Neural crest cell (in vitro differentiated cells): ENCODE results near the gene TLCD3B. TPM values are rescaled to one million over a fixed set of nuclear protein-coding genes. Genes with fewer than 3 reads are reported as not detected.

Experiments used
- DNase-seq: peaks from one replicate; pipeline ENCODE4 v3.0.0; 2021; ENCODE audit warnings: low read depth, mixed read lengths, low spot score
- H3K27ac Mint-ChIP-seq: one replicate; pipeline ENCODE4 v1.8.0; 2021; ENCODE audit warnings: mild to moderate bottlenecking, mixed read lengths; ENCODE audit not compliant: unreplicated experiment
- H3K27me3 Mint-ChIP-seq: 2 replicates; pipeline ENCODE4 v1.8.0; 2021; ENCODE audit warnings: low read depth, mild to moderate bottlenecking, mixed read lengths
- H3K36me3 Mint-ChIP-seq: 2 replicates; pipeline ENCODE4 v1.8.0; 2021; ENCODE audit warnings: low read depth, mild to moderate bottlenecking, mixed read lengths
- H3K4me1 Mint-ChIP-seq: 2 replicates; pipeline ENCODE4 v1.8.0; 2021; ENCODE audit warnings: mixed read lengths
- H3K4me3 Mint-ChIP-seq: one replicate; pipeline ENCODE4 v1.8.0; 2021; ENCODE audit warnings: mild to moderate bottlenecking, mixed read lengths
- H3K9me3 Mint-ChIP-seq: 2 replicates; pipeline ENCODE4 v1.8.0; 2021; ENCODE audit warnings: mixed read lengths
- total RNA-seq: library from RNA; stranded (reverse); gene quantifications from 2 replicates; pipeline ENCODE4 v1.2.1, GENCODE V29; 2021
- TF ChIP-seq, protein P1 (sequence below): fragments of 200-600 bp; sonication (generic); conservative IDR thresholded peaks from 2 replicates; pipeline ENCODE4 v1.5.0; 2021; ENCODE audit warnings: antibody characterized with exemption, mild to moderate bottlenecking

Gene TLCD3B
- total RNA-seq, 1 donor from 2014 or later: 14.2 TPM

DNA sequence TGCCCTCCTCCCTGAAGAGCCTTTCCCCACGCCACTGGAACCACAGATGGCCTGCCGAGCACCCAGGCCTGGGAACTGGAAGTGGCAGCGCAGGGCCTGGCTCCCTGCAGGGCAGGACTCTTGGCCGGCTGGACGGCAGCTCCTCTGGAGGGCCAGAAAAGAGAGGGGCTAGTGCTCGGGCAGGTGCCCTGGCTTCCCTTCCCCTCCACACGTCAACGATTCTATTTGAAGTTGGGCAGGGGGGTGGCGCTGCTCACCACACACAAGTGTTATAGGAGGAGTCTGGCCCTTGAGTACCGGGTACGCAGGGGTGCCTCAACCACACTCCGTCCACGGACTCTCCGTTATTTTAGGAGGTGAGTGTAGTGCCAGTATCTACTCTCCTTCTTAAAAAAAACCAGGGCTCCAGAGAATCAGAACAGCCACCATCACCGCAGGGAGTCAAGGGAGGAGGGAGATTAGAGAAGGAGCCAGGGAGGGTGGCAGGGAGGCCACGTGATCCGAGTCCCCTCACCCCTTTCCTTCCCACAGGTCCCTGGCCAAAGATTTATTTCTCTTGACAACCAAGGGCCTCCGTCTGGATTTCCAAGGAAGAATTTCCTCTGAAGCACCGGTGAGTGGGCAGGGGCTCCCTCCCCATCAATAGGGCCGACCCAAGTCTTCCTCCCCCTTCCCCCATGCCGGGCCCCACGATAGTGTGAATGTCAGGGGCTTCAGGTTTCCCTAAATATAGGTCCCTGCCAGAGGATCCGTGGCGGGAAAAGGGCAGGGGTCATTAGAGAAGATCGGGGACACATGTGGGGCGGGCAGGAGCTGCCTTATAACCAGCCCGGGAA is 33.0 kb upstream of the TLCD3B start:
- H3K4me3 Mint-ChIP-seq: peak overlapping the region; percentile 98

DNA sequence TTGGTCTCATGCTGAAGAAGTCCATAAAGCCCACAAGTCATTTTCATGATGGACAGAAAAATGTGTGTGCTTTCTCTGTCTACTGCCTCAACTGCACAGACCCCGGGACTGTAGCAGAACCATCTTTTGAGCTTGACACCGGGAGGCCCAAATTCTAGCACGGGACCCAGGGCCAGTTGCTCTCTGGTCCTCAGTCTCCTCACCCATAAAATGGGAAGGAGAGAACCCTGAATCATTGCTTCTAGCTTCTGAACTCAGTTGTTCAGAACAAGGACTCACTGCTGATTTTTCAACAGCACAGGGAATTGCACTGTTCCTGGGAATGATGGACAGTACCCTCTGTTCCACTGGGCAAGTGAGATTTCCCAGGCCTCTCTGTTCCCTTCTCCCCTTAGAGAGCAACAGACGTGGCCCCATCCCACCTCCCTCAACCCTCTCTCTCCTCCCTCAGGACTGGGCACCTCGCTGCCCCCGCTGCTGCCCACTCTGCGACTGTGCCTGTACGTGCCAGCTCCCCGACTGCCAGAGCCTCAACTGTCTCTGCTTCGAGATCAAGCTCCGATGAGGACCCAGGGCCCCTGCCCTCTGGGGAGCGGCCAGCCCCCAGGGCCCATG is 32.3 kb upstream of the TLCD3B start:
- TF ChIP-seq, protein P1, sequence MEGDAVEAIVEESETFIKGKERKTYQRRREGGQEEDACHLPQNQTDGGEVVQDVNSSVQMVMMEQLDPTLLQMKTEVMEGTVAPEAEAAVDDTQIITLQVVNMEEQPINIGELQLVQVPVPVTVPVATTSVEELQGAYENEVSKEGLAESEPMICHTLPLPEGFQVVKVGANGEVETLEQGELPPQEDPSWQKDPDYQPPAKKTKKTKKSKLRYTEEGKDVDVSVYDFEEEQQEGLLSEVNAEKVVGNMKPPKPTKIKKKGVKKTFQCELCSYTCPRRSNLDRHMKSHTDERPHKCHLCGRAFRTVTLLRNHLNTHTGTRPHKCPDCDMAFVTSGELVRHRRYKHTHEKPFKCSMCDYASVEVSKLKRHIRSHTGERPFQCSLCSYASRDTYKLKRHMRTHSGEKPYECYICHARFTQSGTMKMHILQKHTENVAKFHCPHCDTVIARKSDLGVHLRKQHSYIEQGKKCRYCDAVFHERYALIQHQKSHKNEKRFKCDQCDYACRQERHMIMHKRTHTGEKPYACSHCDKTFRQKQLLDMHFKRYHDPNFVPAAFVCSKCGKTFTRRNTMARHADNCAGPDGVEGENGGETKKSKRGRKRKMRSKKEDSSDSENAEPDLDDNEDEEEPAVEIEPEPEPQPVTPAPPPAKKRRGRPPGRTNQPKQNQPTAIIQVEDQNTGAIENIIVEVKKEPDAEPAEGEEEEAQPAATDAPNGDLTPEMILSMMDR: no peak
- Mint-ChIP-seq H3K36me3 (peaks cover 8% of the 10 kb centered on the region), H3K4me1 (peaks cover 33% of the 10 kb centered on the region), H3K9me3 (no peaks in the 10 kb centered on the region), H3K4me3 (peak overlapping the region; percentile 98), H3K27ac (no peak overlapping the region), H3K27me3 (no peaks in the 10 kb centered on the region)
- no peak for DNase-seq

More for the DNA sequence above, 33.0 kb upstream of the TLCD3B start:
- Mint-ChIP-seq H3K27me3 (no peaks in the 10 kb centered on the region), H3K4me1 (peaks cover 38% of the 10 kb centered on the region), H3K9me3 (no peaks in the 10 kb centered on the region), H3K36me3 (peaks cover 13% of the 10 kb centered on the region), H3K27ac (peak overlapping the region; percentile 95)
- DNase-seq: no peak
- TF ChIP-seq, protein P1: no peak

DNA sequence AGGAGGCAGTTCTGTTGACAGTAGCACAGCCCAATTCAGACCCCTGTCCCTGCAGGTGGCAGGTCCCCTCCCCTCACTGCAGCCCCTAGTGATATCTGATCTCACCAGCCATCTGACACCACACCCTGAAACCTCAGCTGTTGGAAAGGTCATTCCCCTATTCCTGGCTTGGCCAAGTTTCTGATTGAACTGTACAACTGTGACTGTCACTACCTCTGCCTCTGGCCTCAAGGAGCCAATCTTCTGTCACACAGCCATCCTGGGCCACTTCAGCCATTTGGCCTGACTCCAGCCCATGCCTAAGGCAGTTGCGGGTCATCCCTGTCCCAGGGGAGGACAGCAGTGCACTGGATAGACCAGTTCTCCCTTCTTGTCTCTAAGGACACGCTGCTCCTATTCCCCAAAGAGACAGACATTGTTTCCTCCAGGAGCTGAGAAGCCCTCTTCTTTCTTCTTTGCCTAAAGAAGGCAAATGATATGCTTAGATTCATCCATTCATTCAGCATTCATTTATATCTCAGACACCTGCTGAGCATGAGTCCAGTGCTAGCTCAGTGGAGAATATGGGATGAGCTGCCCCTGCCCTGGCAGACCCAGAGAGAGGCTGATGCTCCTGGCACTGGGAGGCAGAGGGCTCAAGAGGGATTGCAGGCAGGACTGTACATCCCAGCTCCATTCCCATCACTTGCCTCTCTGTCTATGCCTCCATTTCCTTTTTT is 29.9 kb upstream of the TLCD3B start:
- TF ChIP-seq, protein P1: no peak
- Mint-ChIP-seq H3K9me3 (no peaks in the 10 kb centered on the region), H3K4me1 (peaks cover 19% of the 10 kb centered on the region), H3K27ac (no peak overlapping the region), H3K36me3 (no peaks in the 10 kb centered on the region), H3K27me3 (no peaks in the 10 kb centered on the region), H3K4me3 (peak overlapping the region; percentile 21)
- DNase-seq: no peak

DNA sequence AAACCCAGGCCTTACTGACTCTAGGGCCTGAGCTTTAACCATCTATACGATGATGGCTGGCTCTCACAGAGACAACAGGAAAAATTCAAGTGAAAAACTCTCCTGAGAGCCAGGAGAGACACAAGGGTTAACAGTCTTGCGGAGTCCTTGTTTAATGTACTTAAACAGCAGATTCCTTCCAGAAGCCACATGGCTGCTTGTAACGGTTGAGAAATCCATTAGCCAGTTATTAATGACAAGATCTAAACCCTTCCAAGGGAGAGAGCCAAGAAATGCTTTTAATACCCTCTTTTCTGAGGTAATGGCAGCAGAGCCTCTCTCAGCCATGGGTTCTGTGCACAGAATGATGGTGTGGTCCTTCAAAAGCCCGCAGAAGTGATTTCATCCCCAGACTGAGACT is 29.3 kb upstream of the TLCD3B start:
- Mint-ChIP-seq H3K4me3 (peak overlapping the region; percentile 21), H3K36me3 (no peaks in the 10 kb centered on the region), H3K9me3 (no peaks in the 10 kb centered on the region), H3K27me3 (no peaks in the 10 kb centered on the region), H3K27ac (no peak overlapping the region), H3K4me1 (peaks cover 17% of the 10 kb centered on the region)
- DNase-seq: no peak
- TF ChIP-seq, protein P1: no peak

DNA sequence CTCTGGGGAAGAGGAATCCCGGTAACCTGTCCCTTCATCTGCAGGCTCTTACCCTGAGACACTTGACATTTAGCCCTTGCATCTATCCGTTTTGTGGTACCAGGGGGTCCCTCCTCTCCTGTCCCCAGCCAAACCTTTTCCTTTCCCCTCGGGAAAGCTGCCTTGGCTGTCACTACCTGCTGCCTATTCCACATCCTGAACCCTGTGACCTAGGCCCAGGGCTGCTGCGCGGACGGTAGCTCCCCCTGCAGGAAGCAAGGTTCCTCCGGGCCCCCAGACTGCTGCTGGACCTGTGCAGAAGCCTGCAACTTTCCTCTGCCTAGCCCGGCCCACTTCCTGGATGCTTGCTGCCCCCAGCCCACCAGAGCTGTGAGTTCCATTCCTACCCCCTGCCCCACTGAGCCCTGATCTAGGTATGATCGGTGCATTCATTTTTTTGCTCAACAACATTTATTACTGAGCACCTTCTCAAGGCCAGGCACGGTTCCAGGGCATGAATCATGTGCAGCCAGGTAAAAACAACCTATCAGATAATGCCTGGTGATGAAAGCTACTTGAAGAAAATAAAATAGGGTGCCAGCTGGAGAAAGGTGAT is 24.0 kb upstream of the TLCD3B start:
- Mint-ChIP-seq H3K4me1 (peaks cover 33% of the 10 kb centered on the region), H3K27me3 (peaks cover 2% of the 10 kb centered on the region), H3K4me3 (peak overlapping the region; percentile 92), H3K9me3 (no peaks in the 10 kb centered on the region), H3K36me3 (no peaks in the 10 kb centered on the region), H3K27ac (no peak overlapping the region)
- DNase-seq: no peak
- TF ChIP-seq, protein P1: peak; percentile 55
